KMS-11 (cell line): ENCODE results near the gene LYRM9.

Experiments
- H2AFZ ChIP-seq: fragments of 200-600 bp; sonication (generic); 2 replicates; pipeline ENCODE4 v1.6.1; 2016; ENCODE audit warnings: antibody characterized with exemption, mixed run types, low read depth
- H3K27ac ChIP-seq: fragments of 200-600 bp; sonication (generic); 2 replicates; pipeline ENCODE4 v1.6.1; 2016; ENCODE audit warnings: mild to moderate bottlenecking, mixed run types
- H3K27me3 ChIP-seq: fragments of 200-600 bp; sonication (generic); 2 replicates; pipeline ENCODE4 v1.6.1; 2017; ENCODE audit warnings: mild to moderate bottlenecking, low read depth, mixed run types, moderate library complexity; ENCODE audit not compliant: insufficient read depth
- H3K36me3 ChIP-seq: fragments of 200-600 bp; sonication (generic); 2 replicates; pipeline ENCODE4 v1.6.1; 2017; ENCODE audit warnings: mild to moderate bottlenecking, mixed run types; ENCODE audit not compliant: insufficient read depth
- H3K4me1 ChIP-seq: fragments of 200-600 bp; sonication (generic); 2 replicates; pipeline ENCODE4 v1.6.1; 2016; ENCODE audit warnings: mild to moderate bottlenecking, low read depth, mixed run types; ENCODE audit not compliant: poor library complexity, severe bottlenecking
- H3K4me2 ChIP-seq: fragments of 200-600 bp; sonication (generic); 2 replicates; pipeline ENCODE4 v1.7.0; 2016; ENCODE audit warnings: mild to moderate bottlenecking, mixed run types
- H3K4me3 ChIP-seq: fragments of 200-600 bp; sonication (generic); IDR thresholded peaks from 2 replicates; pipeline ENCODE4 v1.6.1; 2017; ENCODE audit warnings: low read depth, low read length, mixed read lengths; ENCODE audit not compliant: insufficient read depth
- H3K79me2 ChIP-seq: fragments of 200-600 bp; sonication (generic); 2 replicates; pipeline ENCODE4 v1.6.1; 2016; ENCODE audit warnings: low read depth, mixed run types; ENCODE audit not compliant: insufficient read depth
- H3K9ac ChIP-seq: fragments of 200-600 bp; sonication (generic); 2 replicates; pipeline ENCODE4 v1.6.1; 2016; ENCODE audit warnings: mild to moderate bottlenecking, mixed run types
- H4K20me1 ChIP-seq: fragments of 200-600 bp; sonication (generic); 2 replicates; pipeline ENCODE4 v1.6.1; 2016; ENCODE audit warnings: mild to moderate bottlenecking, mixed run types; ENCODE audit not compliant: insufficient read depth
- TF ChIP-seq, protein P1 (sequence below): fragments of 200-600 bp; sonication (generic); conservative IDR thresholded peaks from 2 replicates; pipeline ENCODE4 v1.6.1; 2017; ENCODE audit warnings: low read depth, mild to moderate bottlenecking, antibody characterized with exemption, low read length, moderate library complexity, mixed read lengths

Gene LYRM9

DNA sequence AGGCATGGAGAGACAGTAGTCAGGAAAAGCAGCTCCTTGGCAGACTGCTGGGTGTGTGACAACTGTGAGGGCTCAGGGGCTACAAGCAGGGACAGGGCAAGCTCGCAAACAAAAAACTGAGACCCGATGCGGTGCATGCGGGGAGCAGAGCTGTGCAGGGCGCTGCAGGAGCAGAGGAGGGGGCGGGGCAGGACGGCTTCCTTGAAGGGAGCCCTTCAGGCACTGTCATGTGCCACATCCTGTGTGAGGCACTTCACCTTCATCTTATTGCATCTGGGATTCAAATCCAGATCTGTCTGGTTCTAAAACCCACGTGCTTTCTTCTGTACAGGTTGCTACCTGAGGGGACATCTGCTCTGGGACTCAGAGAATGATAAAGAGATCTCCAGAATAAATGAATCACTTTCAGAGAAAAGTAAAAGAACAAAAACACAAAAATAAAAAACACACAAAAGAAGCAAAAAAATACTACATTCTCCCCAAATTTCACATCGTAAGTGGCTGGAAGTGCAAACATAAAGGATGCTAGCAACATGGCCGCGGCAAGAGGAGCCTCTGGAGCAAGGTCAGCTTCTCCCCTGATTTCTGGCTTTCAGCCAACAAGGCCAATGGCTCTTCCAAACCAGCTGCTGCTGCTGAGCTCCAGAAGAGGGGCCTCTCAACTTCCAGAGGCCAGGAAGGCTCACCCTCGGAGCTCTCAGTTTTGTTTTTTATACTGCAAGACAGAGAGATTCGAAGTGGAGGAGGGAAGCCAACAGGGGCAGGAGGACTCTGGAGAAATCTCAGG lies 14.2 kb downstream of the LYRM9 start:
- no peaks in the 10 kb centered on the region for H3K36me3 ChIP-seq
- H3K4me1 ChIP-seq: no peaks in the 10 kb centered on the region
- H2AFZ ChIP-seq: no peak overlapping the region
- TF ChIP-seq, protein P1, sequence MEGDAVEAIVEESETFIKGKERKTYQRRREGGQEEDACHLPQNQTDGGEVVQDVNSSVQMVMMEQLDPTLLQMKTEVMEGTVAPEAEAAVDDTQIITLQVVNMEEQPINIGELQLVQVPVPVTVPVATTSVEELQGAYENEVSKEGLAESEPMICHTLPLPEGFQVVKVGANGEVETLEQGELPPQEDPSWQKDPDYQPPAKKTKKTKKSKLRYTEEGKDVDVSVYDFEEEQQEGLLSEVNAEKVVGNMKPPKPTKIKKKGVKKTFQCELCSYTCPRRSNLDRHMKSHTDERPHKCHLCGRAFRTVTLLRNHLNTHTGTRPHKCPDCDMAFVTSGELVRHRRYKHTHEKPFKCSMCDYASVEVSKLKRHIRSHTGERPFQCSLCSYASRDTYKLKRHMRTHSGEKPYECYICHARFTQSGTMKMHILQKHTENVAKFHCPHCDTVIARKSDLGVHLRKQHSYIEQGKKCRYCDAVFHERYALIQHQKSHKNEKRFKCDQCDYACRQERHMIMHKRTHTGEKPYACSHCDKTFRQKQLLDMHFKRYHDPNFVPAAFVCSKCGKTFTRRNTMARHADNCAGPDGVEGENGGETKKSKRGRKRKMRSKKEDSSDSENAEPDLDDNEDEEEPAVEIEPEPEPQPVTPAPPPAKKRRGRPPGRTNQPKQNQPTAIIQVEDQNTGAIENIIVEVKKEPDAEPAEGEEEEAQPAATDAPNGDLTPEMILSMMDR: no peak
- H3K27ac ChIP-seq: no peak overlapping the region
- H4K20me1 ChIP-seq: no peaks in the 10 kb centered on the region
- no peaks in the 10 kb centered on the region for H3K79me2 ChIP-seq
- H3K4me3 ChIP-seq: no peak overlapping the region
- no peak overlapping the region for H3K9ac ChIP-seq
- no peaks in the 10 kb centered on the region for H3K27me3 ChIP-seq
- H3K4me2 ChIP-seq: no peak overlapping the region

DNA sequence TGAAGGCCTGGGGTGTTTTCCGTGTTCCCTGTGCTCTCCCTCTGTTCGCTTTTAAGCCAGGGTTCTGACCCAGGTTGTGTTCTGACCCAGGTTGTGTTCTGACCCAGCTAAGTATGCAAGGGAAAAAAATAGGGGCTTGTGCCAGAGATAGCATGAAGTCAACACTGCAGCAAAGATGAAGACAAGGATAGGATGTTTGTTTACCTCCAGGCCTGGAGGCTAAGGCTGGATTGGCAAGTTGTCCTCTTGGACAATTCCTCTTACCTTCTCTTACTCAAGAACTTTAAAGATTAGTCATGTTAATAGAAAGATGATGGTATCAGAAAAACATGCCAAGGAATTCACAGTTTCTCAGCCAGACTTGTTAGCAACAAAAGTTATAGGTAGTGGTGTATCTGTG lies 19.4 kb downstream of the LYRM9 start:
- Histone ChIP-seq H2AFZ (no peak overlapping the region), H3K36me3 (no peaks in the 10 kb centered on the region), H3K79me2 (no peaks in the 10 kb centered on the region), H3K27me3 (no peaks in the 10 kb centered on the region), H3K27ac (no peak overlapping the region), H3K9ac (no peak overlapping the region), H3K4me2 (no peak overlapping the region), H4K20me1 (no peaks in the 10 kb centered on the region), H3K4me1 (no peaks in the 10 kb centered on the region), H3K4me3 (no peak overlapping the region)
- TF ChIP-seq, protein P1: no peak

DNA sequence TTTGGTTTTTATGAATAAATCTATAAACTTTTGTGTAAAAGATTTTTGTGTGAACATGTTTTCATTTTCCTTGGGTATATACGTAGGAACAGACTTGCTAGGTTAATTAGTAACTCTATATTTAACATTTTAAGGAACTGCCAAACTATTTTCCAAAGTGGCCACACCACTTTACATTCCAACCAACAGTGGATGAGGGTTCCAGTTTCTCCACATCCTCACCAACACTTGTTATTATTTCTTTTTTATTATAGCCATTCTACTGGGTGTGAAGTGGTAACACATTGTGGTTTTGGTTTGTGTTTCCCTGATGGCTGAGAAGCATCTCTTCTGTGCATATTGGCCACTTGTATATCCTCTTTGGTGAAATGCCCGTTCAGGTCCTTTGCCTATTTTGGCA lies 20.0 kb downstream of the LYRM9 start:
- TF ChIP-seq, protein P1: no peak

DNA sequence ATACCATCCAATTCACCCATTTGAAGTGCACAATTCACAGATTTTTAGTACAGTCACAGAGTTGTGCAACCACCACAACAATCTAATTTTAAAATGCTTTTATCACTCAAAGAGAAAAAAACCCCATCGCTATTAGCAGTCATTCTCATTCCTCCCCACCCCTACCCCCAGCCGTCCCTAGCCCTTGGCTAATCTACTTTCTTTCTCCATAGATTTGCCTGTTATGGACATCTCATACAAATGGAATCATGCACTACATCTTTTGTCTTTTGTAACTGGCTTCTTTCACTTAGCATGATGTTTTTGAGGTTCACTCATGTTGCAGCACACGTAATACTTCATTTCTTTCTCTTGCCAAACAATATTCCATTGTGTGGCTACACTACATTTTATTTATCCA lies 20.4 kb downstream of the LYRM9 start:
- Histone ChIP-seq H3K27me3 (no peaks in the 10 kb centered on the region), H3K4me2 (no peak overlapping the region), H4K20me1 (no peaks in the 10 kb centered on the region), H3K79me2 (no peaks in the 10 kb centered on the region), H3K36me3 (no peaks in the 10 kb centered on the region), H3K4me1 (no peaks in the 10 kb centered on the region), H3K4me3 (no peak overlapping the region), H3K9ac (no peak overlapping the region), H2AFZ (no peak overlapping the region), H3K27ac (no peak overlapping the region)
- TF ChIP-seq, protein P1: no peak

More for the DNA sequence above, 20.0 kb downstream of the LYRM9 start:
- Histone ChIP-seq H4K20me1 (no peaks in the 10 kb centered on the region), H3K27ac (no peak overlapping the region), H3K36me3 (no peaks in the 10 kb centered on the region), H3K79me2 (no peaks in the 10 kb centered on the region), H2AFZ (no peak overlapping the region), H3K9ac (no peak overlapping the region), H3K27me3 (no peaks in the 10 kb centered on the region), H3K4me1 (no peaks in the 10 kb centered on the region), H3K4me2 (no peak overlapping the region), H3K4me3 (no peak overlapping the region)
